Panc1 (cell line): ENCODE results near the gene PTPRF. TPM values are rescaled to one million over a fixed set of nuclear protein-coding genes. Genes with fewer than 3 reads are reported as not detected.

Experiments used
- ATAC-seq: fragments of 200-7000 bp; cut with Tn5 transposase; 2 replicates; pipeline ENCODE4 v1.9.1; 2020; ENCODE audit warnings: mild to moderate bottlenecking, moderate library complexity
- BruUV-seq: library from RNA; stranded (reverse); fragments of 400-500 nt; replicated peaks from 2 replicates; lab custom pipeline; 2021; lab: Mats Ljungman, UMichigan
- CTCF ChIA-PET: fragments of 300-600 bp; sonication (Branson Sonifier 250); formaldehyde crosslinking; loops from one replicate; lab custom pipeline; 2022; ENCODE audit warnings: antibody characterized with exemption; lab: Charles Lee
- POLR2A ChIA-PET: fragments of 300-600 bp; sonication (Branson Sonifier 250); formaldehyde crosslinking; loops from one replicate; lab custom pipeline; 2022; ENCODE audit warnings: antibody characterized with exemption; lab: Charles Lee
- DNase-seq: peaks from one replicate; pipeline ENCODE4 v3.0.0-alpha.2; 2010; ENCODE audit warnings: low read depth, low spot score
- H3K27ac ChIP-seq: 2 replicates; pipeline ENCODE4 v1.5.1; 2011; ENCODE audit warnings: mild to moderate bottlenecking, low read length, inconsistent platforms
- H3K27me3 ChIP-seq: fragments of 200-500 bp; sonication (Bioruptor generic); 2 replicates; pipeline ENCODE4 v1.6.0; 2014; ENCODE audit warnings: low read length, inconsistent platforms; ENCODE audit not compliant: control insufficient read depth, insufficient read depth
- H3K36me3 ChIP-seq: fragments of 200-500 bp; sonication (Bioruptor generic); 2 replicates; pipeline ENCODE4 v1.5.1; 2014; ENCODE audit warnings: inconsistent platforms, mild to moderate bottlenecking, low read length, moderate library complexity; ENCODE audit not compliant: control insufficient read depth, insufficient read depth
- H3K4me1 ChIP-seq: 2 replicates; pipeline ENCODE4 v1.5.1; 2011; ENCODE audit warnings: inconsistent platforms, mild to moderate bottlenecking, low read length, moderate library complexity; ENCODE audit not compliant: control insufficient read depth, insufficient read depth
- H3K4me3 ChIP-seq, 2 experiments: 2 replicates each; pipeline ENCODE4 v1.5.1; 2011 to 2012; ENCODE audit warnings: low read depth in 2 of 2, low read length in 2 of 2, mild to moderate bottlenecking in 2 of 2, inconsistent platforms in 1 of 2, moderate library complexity in 1 of 2
- H3K9me3 ChIP-seq: fragments of 200-500 bp; sonication (Bioruptor generic); 2 replicates; pipeline ENCODE4 v1.5.1; 2014; ENCODE audit warnings: low read depth, mild to moderate bottlenecking, inconsistent platforms, low read length, moderate library complexity; ENCODE audit not compliant: control insufficient read depth, insufficient read depth
- CTCF ChIP-seq: fragments of 450-650 bp; IDR thresholded peaks from 2 replicates; pipeline ENCODE4 v1.5.1; 2017; ENCODE audit warnings: mild to moderate bottlenecking
- POLR2AphosphoS5 ChIP-seq: IDR thresholded peaks from 2 replicates; pipeline ENCODE4 v1.6.1; 2012; ENCODE audit warnings: mild to moderate bottlenecking, low read depth, low read length, moderate library complexity
- REST ChIP-seq, 2 experiments: IDR thresholded peaks; 2 replicates each; pipeline ENCODE4 v1.6.1; 2011 to 2012; ENCODE audit warnings: low read depth in 2 of 2, control low read depth in 1 of 2, low read length in 1 of 2, mild to moderate bottlenecking in 1 of 2, moderate library complexity in 1 of 2; ENCODE audit not compliant: insufficient read depth in 1 of 2
- SIN3A ChIP-seq: IDR thresholded peaks from 2 replicates; pipeline ENCODE4 v1.6.1; 2012; ENCODE audit warnings: low read depth, mild to moderate bottlenecking, low read length, moderate library complexity, borderline replicate concordance; ENCODE audit not compliant: insufficient read depth
- TCF7L2 ChIP-seq: IDR thresholded peaks from 2 replicates; pipeline ENCODE4 v1.6.1; 2011; ENCODE audit warnings: mild to moderate bottlenecking, low read depth, low read length, inconsistent platforms
- in situ Hi-C: cut with HindIII; loops from 2 replicates; pipeline ENCODE4 v1.10.0; 2016; ENCODE audit warnings: low sequenced_read_pairs, low pct_unique_long_range_greater_than_20kb
- intact Hi-C: fragments of 100-400 bp; cut with micrococcal nuclease; formaldehyde crosslinking; loops from one replicate; pipeline ENCODE4 v1.10.0; 2022; ENCODE audit not compliant: unreplicated experiment
- total RNA-seq: library from RNA; stranded (reverse); gene quantifications from one replicate; pipeline ENCODE4 v1.2.1, GENCODE V29; 2021; ENCODE audit not compliant: unreplicated experiment

PTPRF gene
- total RNA-seq, 1 experiment from 2014 or later, result 77.5 TPM

GRCh38 chr1:43552813-43553212, 22.1 kb downstream of the PTPRF start:
- no peak overlapping the region for H3K4me3 ChIP-seq
- no peaks in the 10 kb centered on the region for H3K36me3 ChIP-seq
- no peaks in the 10 kb centered on the region for H3K9me3 ChIP-seq
- ATAC-seq (no peak), DNase-seq (no peak)
- no peak overlapping the region for H3K27ac ChIP-seq
- CTCF ChIA-PET, result no interaction called here
- in situ Hi-C loops, result no loop called here
- POLR2A ChIA-PET, result no interaction called here
- no peaks in the 10 kb centered on the region for H3K27me3 ChIP-seq
- intact Hi-C loops, result no loop called here
- BruUV-seq, result no TSS peak
- H3K4me1 ChIP-seq, result no peaks in the 10 kb centered on the region
- TF ChIP-seq POLR2AphosphoS5 (no peak), CTCF (no peak), TCF7L2 (no peak), SIN3A (no peak), REST (IDR thresholded peaks at IDR 0.05; ENCODE audit: insufficient read depth in 1 of 2, low read depth in 2 of 2, low read length in 1 of 2) (no peak)

GRCh38 chr1:43554444-43554992, 23.8 kb downstream of the PTPRF start:
- Histone ChIP-seq H3K36me3 (no peaks in the 10 kb centered on the region), H3K9me3 (no peaks in the 10 kb centered on the region), H3K27me3 (no peaks in the 10 kb centered on the region), H3K4me3 (no peak overlapping the region), H3K4me1 (no peaks in the 10 kb centered on the region), H3K27ac (no peak overlapping the region)
- in situ Hi-C loops, result no loop called here
- POLR2A ChIA-PET, result interaction anchor here (0.6 to 0.7 kb wide), 2 partner anchors 93 to 196 kb away, joined by 4 to 5 read pairs; no protein-coding TSS in a partner anchor
- DNase-seq, result no peak
- no TSS peak for BruUV-seq
- no peak for TF ChIP-seq POLR2AphosphoS5
- intact Hi-C loops, result no loop called here
- ATAC-seq, result peak; percentile 83
- CTCF ChIA-PET, result interaction anchor here (0.5 to 1.3 kb wide), 6 partner anchors 9 to 1881 kb away, joined by 3 to 7 read pairs (median 4); partner anchors contain the start of gene KDM4A

- ATAC-seq (no peak), DNase-seq (no peak)
- in situ Hi-C loops (no loop called here), intact Hi-C loops (no loop called here)
- Histone ChIP-seq H3K27ac (no peak overlapping the region), H3K36me3 (no peaks in the 10 kb centered on the region), H3K4me1 (no peaks in the 10 kb centered on the region), H3K4me3 (no peak overlapping the region), H3K9me3 (no peaks in the 10 kb centered on the region), H3K27me3 (no peaks in the 10 kb centered on the region)
- no TSS peak for BruUV-seq
- POLR2A ChIA-PET, result no interaction called here
- TF ChIP-seq TCF7L2 (no peak), SIN3A (no peak), CTCF (no peak), POLR2AphosphoS5 (no peak), REST (IDR thresholded peaks at IDR 0.05; ENCODE audit: insufficient read depth in 1 of 2, low read depth in 2 of 2, low read length in 1 of 2) (no peak)
- CTCF ChIA-PET, result interaction anchor here (0.6 to 1.0 kb wide), 2 partner anchors 21 to 54 kb away, joined by 3 to 6 read pairs; no protein-coding TSS in a partner anchor
These were observed 26.1 kb downstream of the PTPRF start for GRCh38 chr1:43556782-43557181.
